GM21381 (cell line): ENCODE data around the gene C16orf74.

ENCODE experiments used
- ATAC-seq: cut with Tn5 transposase; IDR thresholded peaks from one replicate; pipeline ENCODE4 v1.9.1; 2021; ENCODE audit warnings: mild to moderate bottlenecking, moderate library complexity; ENCODE audit not compliant: unreplicated experiment

C16orf74 gene

GRCh38 chr16:85774811-85775210, 23.9 kb upstream of the C16orf74 start:
- no peak for ATAC-seq

GRCh38 chr16:85774136-85774535, 23.2 kb upstream of the C16orf74 start:
- no peak for ATAC-seq

- no peak for ATAC-seq
These were observed 22.1 kb upstream of the C16orf74 start for GRCh38 chr16:85773044-85773443.

- no peak for ATAC-seq
These were observed 19.8 kb upstream of the C16orf74 start for GRCh38 chr16:85770741-85771140.

- ATAC-seq, result no peak
These were observed 17.3 kb upstream of the C16orf74 start for GRCh38 chr16:85768199-85768598.

- no peak for ATAC-seq
These were observed 16.6 kb upstream of the C16orf74 start for GRCh38 chr16:85767531-85767930.

GRCh38 chr16:85765767-85766166, 14.9 kb upstream of the C16orf74 start:
- no peak for ATAC-seq

- ATAC-seq, result no peak
These were observed 14.3 kb upstream of the C16orf74 start for GRCh38 chr16:85765211-85765610.

GRCh38 chr16:85763616-85764015, 12.7 kb upstream of the C16orf74 start:
- ATAC-seq, result no peak

- ATAC-seq, result no peak
These were observed 12.1 kb upstream of the C16orf74 start for GRCh38 chr16:85762970-85763369.

GRCh38 chr16:85761861-85762260, 11.0 kb upstream of the C16orf74 start:
- no peak for ATAC-seq

- ATAC-seq, result no peak
These were observed 8.9 kb upstream of the C16orf74 start for GRCh38 chr16:85759631-85760419.

- no peak for ATAC-seq
These were observed 8.2 kb upstream of the C16orf74 start for GRCh38 chr16:85759136-85759535.

GRCh38 chr16:85757341-85757822, 6.5 kb upstream of the C16orf74 start:
- no peak for ATAC-seq

- ATAC-seq, result peak; percentile 40
These were observed 5.3 kb upstream of the C16orf74 start for GRCh38 chr16:85755929-85756768.

- no peak for ATAC-seq
These were observed 3.5 kb upstream of the C16orf74 start for GRCh38 chr16:85754413-85754812.

- ATAC-seq, result no peak
These were observed 3.1 kb upstream of the C16orf74 start for GRCh38 chr16:85753976-85754375.

- no peak for ATAC-seq
These were observed 2.7 kb upstream of the C16orf74 start for GRCh38 chr16:85753559-85753958.

GRCh38 chr16:85752511-85753420, 1.9 kb upstream of the C16orf74 start:
- ATAC-seq, result no peak

- no peak for ATAC-seq
These were observed 1.0 kb upstream of the C16orf74 start for GRCh38 chr16:85751698-85752501.
